SU-DHL-6 (cell line): ENCODE measurements around the gene FCMR.

Source experiments
- H2AFZ ChIP-seq: fragments of 200-600 bp; sonication (generic); 2 replicates; pipeline ENCODE4 v1.6.1; 2014; ENCODE audit warnings: low read depth, mild to moderate bottlenecking, moderate library complexity, mixed read lengths, antibody characterized with exemption, low read length; ENCODE audit not compliant: severe bottlenecking
- H3F3A ChIP-seq: fragments of 200-600 bp; shearing (Covaris generic); 2 replicates; pipeline ENCODE4 v1.6.0; 2016; ENCODE audit warnings: antibody characterized with exemption, mild to moderate bottlenecking; ENCODE audit not compliant: insufficient read depth
- H3K27ac ChIP-seq: fragments of 200-600 bp; sonication (generic); 2 replicates; pipeline ENCODE4 v1.5.1; 2016; ENCODE audit warnings: low read depth, mild to moderate bottlenecking, low read length, moderate library complexity, mixed read lengths
- H3K27me3 ChIP-seq: fragments of 200-600 bp; sonication (generic), shearing (Covaris generic); 2 replicates; pipeline ENCODE4 v1.6.0; 2014; ENCODE audit warnings: mild to moderate bottlenecking, low read length
- H3K36me3 ChIP-seq: fragments of 200-600 bp; sonication (generic); 2 replicates; pipeline ENCODE4 v1.6.1; 2014; ENCODE audit warnings: mild to moderate bottlenecking, low read length, mixed read lengths
- H3K4me2 ChIP-seq: fragments of 300-600, 200-600 bp; shearing (Covaris generic), sonication (generic); 2 replicates; pipeline ENCODE4 v1.6.0; 2014; ENCODE audit warnings: low read length, low read depth, mild to moderate bottlenecking; ENCODE audit not compliant: poor library complexity, severe bottlenecking
- H3K4me3 ChIP-seq: fragments of 200-600 bp; sonication (generic); 2 replicates; pipeline ENCODE4 v1.5.1; 2014; ENCODE audit warnings: antibody characterized with exemption, low read length, mild to moderate bottlenecking, mixed read lengths; ENCODE audit not compliant: insufficient read depth, poor library complexity, severe bottlenecking
- H3K79me2 ChIP-seq: fragments of 200-600 bp; sonication (generic); 2 replicates; pipeline ENCODE4 v1.6.1; 2014; ENCODE audit warnings: mild to moderate bottlenecking, low read length, moderate library complexity; ENCODE audit not compliant: insufficient read depth
- H3K9ac ChIP-seq: fragments of 200-600 bp; sonication (generic); 2 replicates; pipeline ENCODE4 v1.7.0; 2014; ENCODE audit warnings: mild to moderate bottlenecking, low read length
- H3K9me2 ChIP-seq: fragments of 200-600 bp; sonication (generic); replicated peaks from 2 replicates; pipeline ENCODE4 v1.6.1; 2014; ENCODE audit warnings: low read length; ENCODE audit not compliant: insufficient read depth
- H3K9me3 ChIP-seq: fragments of 200-600 bp; sonication (generic); 2 replicates; pipeline ENCODE4 v1.6.1; 2014; ENCODE audit warnings: low read length, mixed read lengths; ENCODE audit not compliant: insufficient read depth
- H4K20me1 ChIP-seq: fragments of 200-600 bp; sonication (generic); 2 replicates; pipeline ENCODE4 v1.6.1; 2014; ENCODE audit warnings: low read depth, mild to moderate bottlenecking, antibody characterized with exemption, low read length, moderate library complexity, mixed read lengths
- CTCF ChIP-seq: fragments of 200-600 bp; sonication (generic); IDR thresholded peaks from one replicate; pipeline ENCODE4 v1.5.1; 2017; ENCODE audit warnings: antibody characterized with exemption, mild to moderate bottlenecking, low read length, moderate library complexity; ENCODE audit not compliant: insufficient read depth, poor library complexity, severe bottlenecking
- EZH2phosphoT487 ChIP-seq: fragments of 200-600 bp; sonication (generic), shearing (Covaris generic); conservative IDR thresholded peaks from 2 replicates; pipeline ENCODE4 v1.6.1; 2018; ENCODE audit warnings: mild to moderate bottlenecking, antibody characterized with exemption, low read length, moderate library complexity, mixed read lengths

FCMR gene

GRCh38 chr1:206969090-206969489 is 47.3 kb upstream of the FCMR start:
- no peaks in the 10 kb centered on the region for H3K9me3 ChIP-seq
- no peaks in the 10 kb centered on the region for H3K9me2 ChIP-seq
- no peak overlapping the region for H2AFZ ChIP-seq
- TF ChIP-seq EZH2phosphoT487 (no peak), CTCF (no peak)
- H3K27me3 ChIP-seq = no peaks in the 10 kb centered on the region
- H3F3A ChIP-seq = no peaks in the 10 kb centered on the region
- no peaks in the 10 kb centered on the region for H3K36me3 ChIP-seq
- no peak overlapping the region for H3K27ac ChIP-seq
- no peak overlapping the region for H3K9ac ChIP-seq
- no peak overlapping the region for H3K4me3 ChIP-seq
- H3K4me2 ChIP-seq = no peak overlapping the region
- no peaks in the 10 kb centered on the region for H3K79me2 ChIP-seq
- H4K20me1 ChIP-seq = no peaks in the 10 kb centered on the region

GRCh38 chr1:206967096-206967849 is 45.5 kb upstream of the FCMR start:
- Histone ChIP-seq H3K27ac (no peak overlapping the region), H3K79me2 (no peaks in the 10 kb centered on the region), H3K27me3 (no peaks in the 10 kb centered on the region), H3K4me2 (no peak overlapping the region), H3K9ac (no peak overlapping the region), H3K36me3 (no peaks in the 10 kb centered on the region), H3K4me3 (no peak overlapping the region), H3K9me2 (no peaks in the 10 kb centered on the region), H4K20me1 (no peaks in the 10 kb centered on the region), H3F3A (no peaks in the 10 kb centered on the region), H2AFZ (no peak overlapping the region), H3K9me3 (no peaks in the 10 kb centered on the region)
- no peak for TF ChIP-seq EZH2phosphoT487
- TF ChIP-seq CTCF = no peak

- Histone ChIP-seq H3K27me3 (no peaks in the 10 kb centered on the region), H3K9ac (no peak overlapping the region), H3K79me2 (no peaks in the 10 kb centered on the region), H3K27ac (no peak overlapping the region), H3K9me2 (no peaks in the 10 kb centered on the region), H2AFZ (no peak overlapping the region), H3K36me3 (no peaks in the 10 kb centered on the region), H3K4me2 (no peak overlapping the region), H3K9me3 (no peaks in the 10 kb centered on the region), H3F3A (no peaks in the 10 kb centered on the region), H3K4me3 (no peak overlapping the region), H4K20me1 (no peaks in the 10 kb centered on the region)
- TF ChIP-seq CTCF (no peak), EZH2phosphoT487 (no peak)
Observed at GRCh38 chr1:206965781-206966180, 44.0 kb upstream of the FCMR start.
